HepG2 (cell line): ENCODE data around the gene LONP1. TPM values are rescaled to one million over a fixed set of nuclear protein-coding genes. Genes with fewer than 3 reads are reported as not detected.

Source experiments
- ARNT2 ChIP-seq: sonication (generic); formaldehyde crosslinking; IDR thresholded peaks from 2 replicates; pipeline ENCODE4 v1.8.0; 2022; ENCODE audit warnings: mild to moderate bottlenecking, low read depth, missing genetic modification reagents, moderate library complexity
- CBX1 ChIP-seq: IDR thresholded peaks from one replicate; pipeline ENCODE4 v1.6.1; 2016; ENCODE audit warnings: antibody characterized with exemption, low read depth
- CENPBD1 ChIP-seq: sonication (generic); formaldehyde crosslinking; IDR thresholded peaks from 2 replicates; pipeline ENCODE4 v1.8.0; 2022; ENCODE audit warnings: missing genetic modification reagents, low read depth, mild to moderate bottlenecking, borderline replicate concordance
- CENPX ChIP-seq: sonication (generic); formaldehyde crosslinking; IDR thresholded peaks from 2 replicates; pipeline ENCODE4 v1.9.0; 2021; ENCODE audit warnings: mild to moderate bottlenecking, missing genetic modification reagents, moderate library complexity
- FOSL2 ChIP-seq: sonication (generic); formaldehyde crosslinking; IDR thresholded peaks from 2 replicates; pipeline ENCODE4 v1.4.0; 2020; ENCODE audit warnings: missing genetic modification reagents
- FOXP1 ChIP-seq, 2 experiments: fragments of 450-650 bp in 1 of 2; IDR thresholded peaks; 2 replicates each; pipeline ENCODE4 v1.6.1; 2017 to 2018; ENCODE audit warnings: antibody characterized with exemption in 1 of 2
- HMG20A ChIP-seq: IDR thresholded peaks from 2 replicates; pipeline ENCODE4 v1.6.1; 2016; ENCODE audit warnings: borderline replicate concordance
- HOXA5 ChIP-seq: sonication (generic); formaldehyde crosslinking; IDR thresholded peaks from 2 replicates; pipeline ENCODE4 v1.4.0; 2020; ENCODE audit warnings: missing genetic modification reagents
- POLR2A ChIP-seq, 2 experiments: IDR thresholded peaks; 2 replicates each; pipeline ENCODE4 v1.6.1; 2011; ENCODE audit warnings: low read depth in 2 of 2, low read length in 2 of 2, mild to moderate bottlenecking in 1 of 2, moderate library complexity in 1 of 2; ENCODE audit not compliant: insufficient read depth in 1 of 2
- SMARCC2 ChIP-seq: fragments of 450-650 bp; IDR thresholded peaks from 2 replicates; pipeline ENCODE4 v1.6.1; 2017; ENCODE audit warnings: antibody characterized with exemption, mild to moderate bottlenecking
- TFAP4 ChIP-seq: sonication (generic); IDR thresholded peaks from 2 replicates; pipeline ENCODE4 v1.6.1; 2016; ENCODE audit warnings: low read depth, borderline replicate concordance
- TOE1 ChIP-seq: sonication (generic); formaldehyde crosslinking; IDR thresholded peaks from 2 replicates; pipeline ENCODE4 v1.4.0; 2020; ENCODE audit warnings: mild to moderate bottlenecking, missing genetic modification reagents
- ZBTB10 ChIP-seq: sonication (generic); formaldehyde crosslinking; IDR thresholded peaks from 2 replicates; pipeline ENCODE4 v1.4.0; 2020; ENCODE audit warnings: missing genetic modification reagents, borderline replicate concordance
- ZC3H4 ChIP-seq: sonication (generic); formaldehyde crosslinking; IDR thresholded peaks from 2 replicates; pipeline ENCODE4 v1.4.0; 2020; ENCODE audit warnings: missing genetic modification reagents, borderline replicate concordance
- ZFP36L2 ChIP-seq: sonication (generic); formaldehyde crosslinking; IDR thresholded peaks from 2 replicates; pipeline ENCODE4 v1.4.0; 2020; ENCODE audit warnings: missing genetic modification reagents
- ZFP82 ChIP-seq: sonication (generic); formaldehyde crosslinking; IDR thresholded peaks from 2 replicates; pipeline ENCODE4 v1.5.1; 2020; ENCODE audit warnings: mild to moderate bottlenecking, missing genetic modification reagents, borderline replicate concordance
- ZNF20 ChIP-seq: sonication (generic); formaldehyde crosslinking; IDR thresholded peaks from 2 replicates; pipeline ENCODE4 v1.4.0; 2020; ENCODE audit warnings: mild to moderate bottlenecking, moderate library complexity, missing genetic modification reagents
- ZNF207 ChIP-seq: fragments of 450-650 bp; IDR thresholded peaks from 2 replicates; pipeline ENCODE4 v1.6.1; 2016; ENCODE audit warnings: antibody characterized with exemption, borderline replicate concordance
- ZNF335 ChIP-seq: sonication (generic); formaldehyde crosslinking; IDR thresholded peaks from 2 replicates; pipeline ENCODE4 v1.4.0; 2020; ENCODE audit warnings: missing genetic modification reagents
- ZNF343 ChIP-seq: sonication (generic); formaldehyde crosslinking; IDR thresholded peaks from 2 replicates; pipeline ENCODE4 v1.4.0; 2020; ENCODE audit warnings: mild to moderate bottlenecking, missing genetic modification reagents
- ZNF383 ChIP-seq: sonication (generic); formaldehyde crosslinking; IDR thresholded peaks from 2 replicates; pipeline ENCODE4 v1.4.0; 2020; ENCODE audit warnings: missing genetic modification reagents, mild to moderate bottlenecking, borderline replicate concordance
- ZNF431 ChIP-seq: sonication (generic); formaldehyde crosslinking; IDR thresholded peaks from 2 replicates; pipeline ENCODE4 v1.9.0; 2022; ENCODE audit warnings: missing genetic modification reagents, low read depth, mild to moderate bottlenecking, borderline replicate concordance
- ZNF556 ChIP-seq: sonication (generic); formaldehyde crosslinking; IDR thresholded peaks from 2 replicates; pipeline ENCODE4 v1.4.0; 2020; ENCODE audit warnings: mild to moderate bottlenecking, missing genetic modification reagents, borderline replicate concordance
- ZNF570 ChIP-seq: sonication (generic); formaldehyde crosslinking; IDR thresholded peaks from 2 replicates; pipeline ENCODE4 v1.4.0; 2020; ENCODE audit warnings: mild to moderate bottlenecking, missing genetic modification reagents, borderline replicate concordance
- ZNF589 ChIP-seq: sonication (generic); formaldehyde crosslinking; conservative IDR thresholded peaks from 2 replicates; pipeline ENCODE4 v1.8.0; 2022; ENCODE audit warnings: mild to moderate bottlenecking, moderate library complexity, missing genetic modification reagents
- ZNF737 ChIP-seq: sonication (generic); formaldehyde crosslinking; IDR thresholded peaks from 2 replicates; pipeline ENCODE4 v1.5.0; 2020; ENCODE audit warnings: missing genetic modification reagents, mild to moderate bottlenecking, borderline replicate concordance
- ZSCAN5A ChIP-seq: sonication (generic); formaldehyde crosslinking; IDR thresholded peaks from 2 replicates; pipeline ENCODE4 v1.8.0; 2022; ENCODE audit warnings: mild to moderate bottlenecking, missing genetic modification reagents, borderline replicate concordance
- polyA plus RNA-seq, 8 experiments: library from polyadenylated mRNA; depleted of rRNA in 3 of 8; stranded (reverse) in 7 of 8; unstranded in 1 of 8; fragments of >200 nt; fragmentation: Illumina TruSeq in 4 of 8; extraction: Trizol in 4 of 8; gene quantifications; 2 replicates each; pipeline versions ENCODE4 v1.2.1 to v1.2.3, GENCODE V29; 2011 to 2016; ENCODE audit warnings: low read depth in 4 of 8, missing spikeins in 1 of 8, mixed read lengths in 1 of 8; ENCODE audit not compliant: insufficient read depth in 1 of 8
- total RNA-seq, 5 experiments: library from RNA; depleted of rRNA; stranded (reverse); fragments of >200 nt; fragmentation: Illumina TruSeq; extraction: Trizol; gene quantifications; 2 replicates each; pipeline ENCODE4 v1.2.3, GENCODE V29; 2016; ENCODE audit warnings: low read depth in 1 of 5

Gene LONP1
- total and polyA plus RNA-seq, 2 of the 13 experiments (the other 11 are each of a cell fraction or from before 2014, with no cell fraction given) = 59.5 to 76.8 TPM

- no peak for TF ChIP-seq ZNF343
- TF ChIP-seq FOXP1 (IDR thresholded peaks at IDR 0.05) = no peak
- no peak for TF ChIP-seq FOXP1 (CRISPR knock-in tag; IDR thresholded peaks at IDR 0.05)
- TF ChIP-seq ZNF556 (CRISPR knock-in tag) = no peak
- no peak for TF ChIP-seq HMG20A (CRISPR knock-in tag)
- TF ChIP-seq ZFP36L2 = no peak
- TF ChIP-seq ZNF207 = no peak
- no peak for TF ChIP-seq FOSL2
- no peak for TF ChIP-seq TFAP4
- TF ChIP-seq ZFP82 (CRISPR knock-in tag) = no peak
- no peak for TF ChIP-seq CBX1
- 0 out of 2 replicates have a peak, but pooled peaks have one; percentile 40 for TF ChIP-seq ZNF589 (CRISPR knock-in tag)
- TF ChIP-seq ZNF335 (CRISPR knock-in tag) = no peak
- no peak for TF ChIP-seq SMARCC2
- no peak for TF ChIP-seq ZC3H4 (CRISPR knock-in tag)
- no peak for TF ChIP-seq ZNF737 (CRISPR knock-in tag)
- no peak for TF ChIP-seq ZSCAN5A (CRISPR knock-in tag)
- TF ChIP-seq ZNF431 (CRISPR knock-in tag) = no peak
- no peak for TF ChIP-seq CENPX (CRISPR knock-in tag)
- no peak for TF ChIP-seq CENPBD1
- TF ChIP-seq POLR2A (IDR thresholded peaks at IDR 0.05; ENCODE audit: insufficient read depth in 1 of 2, low read depth in 2 of 2, low read length in 2 of 2) = peak; percentile 11 to 18; a peak in 2 of 4 replicates
- no peak for TF ChIP-seq ZNF20 (CRISPR knock-in tag)
- no peak for TF ChIP-seq HOXA5 (CRISPR knock-in tag)
- no peak for TF ChIP-seq ZNF570
- TF ChIP-seq ARNT2 (CRISPR knock-in tag) = no peak
- TF ChIP-seq TOE1 (CRISPR knock-in tag) = no peak
- no peak for TF ChIP-seq ZBTB10 (CRISPR knock-in tag)
- TF ChIP-seq ZNF383 (CRISPR knock-in tag) = no peak
Observed at GRCh38 chr19:5696196-5697021, 23.5 kb downstream of the LONP1 start (continued).
